BJ (cell line): ENCODE measurements around the gene MAPK1. TPM values are rescaled to one million over a fixed set of nuclear protein-coding genes. Genes with fewer than 3 reads are reported as not detected.
"Not testable (repeated sequence)": the region's sequence is repeated elsewhere in the genome, so short reads cannot be mapped to it uniquely, and the experiment has no call there.

Experiments
- CTCF ChIA-PET: fragments of 350-600 bp; formaldehyde crosslinking; extraction: SDS; loops from one replicate; lab custom pipeline; 2021; ENCODE audit warnings: antibody characterized with exemption, inconsistent platforms; lab: Yijun Ruan, JAX
- POLR2A ChIA-PET: fragments of 300-600 bp; sonication (Branson Sonifier 250); formaldehyde crosslinking; extraction: SDS; loops from one replicate; lab custom pipeline; 2021; ENCODE audit warnings: antibody characterized with exemption; lab: Charles Lee
- DNase-seq: peaks from one replicate; pipeline ENCODE4 v3.0.0-alpha.2; 2011; ENCODE audit warnings: low read depth
- H3K27me3 ChIP-seq: 2 replicates; pipeline ENCODE4 v1.6.0; 2011; ENCODE audit warnings: low read length; ENCODE audit not compliant: control insufficient read depth, insufficient read depth
- H3K36me3 ChIP-seq: 2 replicates; pipeline ENCODE4 v1.5.1; 2011; ENCODE audit warnings: low read length; ENCODE audit not compliant: control insufficient read depth, insufficient read depth
- H3K4me3 ChIP-seq: 2 replicates; pipeline ENCODE4 v1.5.1; 2011; ENCODE audit warnings: low read depth, mild to moderate bottlenecking, control low read depth, low read length
- CTCF ChIP-seq: IDR thresholded peaks from 2 replicates; pipeline ENCODE4 v1.5.1; 2011; ENCODE audit warnings: low read depth, mild to moderate bottlenecking, control low read depth, inconsistent platforms, low read length, moderate library complexity; ENCODE audit not compliant: insufficient read depth
- polyA plus RNA-seq: library from polyadenylated mRNA; depleted of rRNA; stranded (reverse); fragments of >200 nt; gene quantifications from 2 replicates; pipeline ENCODE4 v1.2.3, GENCODE V29; 2011

Gene MAPK1
- polyA plus RNA-seq, 1 experiment: 119 TPM

- no peak for TF ChIP-seq CTCF
- no peak for DNase-seq
- no peaks in the 10 kb centered on the region for H3K27me3 ChIP-seq
- POLR2A ChIA-PET: no interaction called here
- H3K36me3 ChIP-seq: no peaks in the 10 kb centered on the region
- CTCF ChIA-PET: no interaction called here
- H3K4me3 ChIP-seq: no peak overlapping the region
Measured at GRCh38 chr22:21902296-21903087, 35.0 kb upstream of the MAPK1 start.

DNA sequence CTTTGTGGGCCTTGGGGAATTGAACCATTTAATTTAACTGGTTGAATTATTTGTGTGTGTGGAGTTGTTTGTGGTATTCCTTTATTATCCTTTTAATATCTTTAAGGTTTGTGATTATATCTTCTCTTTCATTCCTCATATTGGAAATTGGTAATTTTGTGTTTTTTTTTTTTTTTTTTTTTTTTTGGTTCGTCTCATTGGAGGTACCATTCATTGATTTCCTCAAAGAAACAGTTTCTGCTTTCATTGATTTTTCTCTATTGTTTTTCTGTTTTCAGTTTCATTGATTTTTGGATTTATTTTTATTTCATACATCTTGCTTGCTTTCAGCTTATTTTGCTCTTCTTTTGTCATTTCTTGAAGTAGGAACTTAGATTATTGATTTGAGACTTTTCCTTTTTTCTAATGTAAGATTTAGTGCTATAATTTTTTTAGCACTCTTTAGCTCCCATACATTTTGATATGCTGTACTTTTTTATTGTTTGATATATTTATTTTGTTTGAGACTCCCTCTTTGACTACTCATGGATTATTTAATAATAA is 31.0 kb upstream of the MAPK1 start:
- H3K27me3 ChIP-seq: no peaks in the 10 kb centered on the region
- DNase-seq: no peak
- CTCF ChIA-PET: no interaction called here
- H3K36me3 ChIP-seq: no peaks in the 10 kb centered on the region
- H3K4me3 ChIP-seq: no peak overlapping the region
- POLR2A ChIA-PET: no interaction called here
- no peak for TF ChIP-seq CTCF

DNA sequence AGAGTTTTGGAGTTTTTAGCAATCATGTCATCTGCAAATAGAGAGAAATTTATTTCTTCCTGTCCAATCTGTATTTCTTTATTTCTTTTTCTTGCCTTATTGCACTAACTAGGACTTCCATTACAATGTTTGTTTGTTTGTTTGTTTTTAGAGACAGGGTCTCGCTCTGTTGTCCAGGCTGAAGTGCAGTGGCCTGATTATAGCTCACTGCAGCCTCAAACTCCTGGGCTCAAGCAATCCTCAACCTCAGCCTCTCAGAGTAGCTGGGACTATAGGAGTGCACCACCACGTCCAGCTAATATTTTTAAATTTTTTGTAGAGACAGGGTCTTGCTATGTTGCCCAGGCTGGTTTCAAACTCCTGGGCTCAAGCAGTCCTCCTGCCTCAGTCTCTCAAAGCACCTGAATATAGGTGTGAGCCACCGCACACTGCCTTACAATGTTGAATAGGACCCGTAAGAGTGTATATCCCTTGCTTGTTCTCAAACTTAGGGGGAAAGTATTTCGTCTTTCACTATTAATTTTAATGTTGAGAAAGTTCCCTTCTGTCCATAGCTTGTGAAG is 29.6 kb upstream of the MAPK1 start:
- DNase-seq: no peak
- TF ChIP-seq CTCF: no peak
- Histone ChIP-seq H3K4me3 (no peak overlapping the region), H3K27me3 (no peaks in the 10 kb centered on the region), H3K36me3 (no peaks in the 10 kb centered on the region)
- CTCF ChIA-PET: interaction anchor here (1.1 kb wide), 1 partner anchor 14 kb away, joined by 4 read pairs; no protein-coding TSS in a partner anchor
- POLR2A ChIA-PET: no interaction called here

GRCh38 chr22:21896275-21896674 is 28.8 kb upstream of the MAPK1 start:
- CTCF ChIA-PET: interaction anchor here (1.1 kb wide), 1 partner anchor 14 kb away, joined by 4 read pairs; no protein-coding TSS in a partner anchor
- H3K4me3 ChIP-seq, POLR2A ChIA-PET, H3K36me3 ChIP-seq, DNase-seq, H3K27me3 ChIP-seq: not testable (repeated sequence)

DNA sequence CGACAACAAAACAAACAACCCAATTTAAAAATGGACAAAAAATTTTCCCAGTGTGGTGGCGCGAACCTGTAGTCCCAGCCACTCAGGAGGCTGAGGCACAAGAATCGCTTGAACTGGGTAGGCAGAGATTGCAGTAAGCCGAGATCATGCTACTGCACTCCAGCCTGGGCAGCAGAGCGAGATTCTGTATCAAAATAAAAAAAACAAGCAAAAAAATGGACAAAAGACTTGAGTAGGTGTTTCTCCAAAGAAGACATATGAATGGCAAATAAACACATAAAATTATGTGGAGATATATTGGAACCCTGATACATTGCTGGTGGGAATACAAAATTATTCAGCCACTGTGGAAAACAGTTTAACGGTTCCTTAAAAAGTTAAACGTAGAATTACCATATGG is 27.4 kb upstream of the MAPK1 start:
- Histone ChIP-seq H3K4me3 (no peak overlapping the region), H3K27me3 (no peaks in the 10 kb centered on the region), H3K36me3 (no peaks in the 10 kb centered on the region)
- ChIA-PET CTCF (no interaction called here), POLR2A (no interaction called here)
- TF ChIP-seq CTCF: no peak
- DNase-seq: no peak
